HG03175 (cell line): Measurements from ENCODE around the gene RASSF8.

Experiments used
- ATAC-seq: cut with Tn5 transposase; IDR thresholded peaks from one replicate; pipeline ENCODE4 v1.9.1; 2021; ENCODE audit warnings: mild to moderate bottlenecking, moderate library complexity; ENCODE audit not compliant: unreplicated experiment

Gene RASSF8

DNA sequence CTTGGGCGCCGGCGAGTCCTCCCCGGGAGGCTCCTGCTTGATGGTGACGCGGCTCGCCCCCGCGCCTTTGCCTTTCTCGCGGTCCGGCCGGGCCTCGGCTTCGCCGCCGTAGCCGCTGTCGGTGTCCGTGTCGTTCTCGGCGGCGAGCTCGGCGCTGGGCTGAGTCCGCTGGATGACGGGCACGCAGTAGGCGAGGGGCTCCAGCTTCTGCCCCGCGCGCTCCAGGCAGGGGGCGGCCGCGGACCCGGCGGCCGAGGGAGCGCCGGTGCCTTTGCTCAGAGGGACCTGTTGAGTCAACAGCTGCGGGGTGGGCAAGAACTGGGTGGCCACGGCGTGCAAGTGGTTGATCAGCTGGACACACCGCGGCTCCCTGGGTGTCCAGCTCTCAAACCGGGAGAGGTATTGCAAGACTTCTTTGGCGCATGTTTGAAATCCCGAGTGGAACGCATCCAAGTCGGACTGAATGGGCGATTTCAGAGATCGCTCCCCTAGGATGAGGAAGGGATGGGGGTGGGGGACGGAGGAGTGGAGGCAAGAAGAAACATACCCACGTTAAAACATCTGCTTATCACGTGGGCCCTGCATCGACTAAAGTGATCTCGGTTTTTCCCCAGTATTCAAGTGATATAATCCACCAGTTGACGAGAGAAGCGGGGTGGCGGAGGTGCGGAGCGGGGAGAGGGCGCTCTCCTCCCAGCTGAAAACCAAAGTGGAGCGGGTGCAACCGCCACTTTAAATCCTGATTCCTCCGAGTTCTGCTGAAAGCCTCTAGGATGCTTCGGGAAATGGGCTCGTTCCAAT is 164.4 kb downstream of the RASSF8 start:
- no peak for ATAC-seq

DNA sequence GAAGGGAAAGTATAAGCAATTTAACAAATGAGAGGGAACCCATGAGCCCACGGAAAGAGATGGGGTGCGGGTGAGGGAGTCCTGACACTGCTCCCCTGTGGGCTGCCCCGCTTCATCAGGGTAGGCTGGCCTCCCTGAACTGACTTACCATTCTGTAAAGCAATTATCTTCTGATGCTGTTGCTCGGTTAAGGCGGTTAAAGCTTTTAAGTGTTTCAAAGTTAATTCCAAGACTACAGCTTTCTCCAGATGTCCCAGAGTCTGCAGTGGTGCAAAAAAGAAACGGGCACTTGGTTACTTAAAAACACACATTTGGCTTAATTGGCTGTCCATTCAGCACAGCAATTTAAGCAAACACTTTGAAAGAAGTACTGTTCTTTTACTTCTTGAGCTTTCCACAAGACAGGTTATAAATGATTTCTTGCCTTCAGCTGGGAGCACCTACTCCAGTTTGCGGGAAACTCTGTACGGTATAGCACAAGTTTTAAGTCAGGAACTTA is 165.0 kb downstream of the RASSF8 start:
- ATAC-seq: no peak

DNA sequence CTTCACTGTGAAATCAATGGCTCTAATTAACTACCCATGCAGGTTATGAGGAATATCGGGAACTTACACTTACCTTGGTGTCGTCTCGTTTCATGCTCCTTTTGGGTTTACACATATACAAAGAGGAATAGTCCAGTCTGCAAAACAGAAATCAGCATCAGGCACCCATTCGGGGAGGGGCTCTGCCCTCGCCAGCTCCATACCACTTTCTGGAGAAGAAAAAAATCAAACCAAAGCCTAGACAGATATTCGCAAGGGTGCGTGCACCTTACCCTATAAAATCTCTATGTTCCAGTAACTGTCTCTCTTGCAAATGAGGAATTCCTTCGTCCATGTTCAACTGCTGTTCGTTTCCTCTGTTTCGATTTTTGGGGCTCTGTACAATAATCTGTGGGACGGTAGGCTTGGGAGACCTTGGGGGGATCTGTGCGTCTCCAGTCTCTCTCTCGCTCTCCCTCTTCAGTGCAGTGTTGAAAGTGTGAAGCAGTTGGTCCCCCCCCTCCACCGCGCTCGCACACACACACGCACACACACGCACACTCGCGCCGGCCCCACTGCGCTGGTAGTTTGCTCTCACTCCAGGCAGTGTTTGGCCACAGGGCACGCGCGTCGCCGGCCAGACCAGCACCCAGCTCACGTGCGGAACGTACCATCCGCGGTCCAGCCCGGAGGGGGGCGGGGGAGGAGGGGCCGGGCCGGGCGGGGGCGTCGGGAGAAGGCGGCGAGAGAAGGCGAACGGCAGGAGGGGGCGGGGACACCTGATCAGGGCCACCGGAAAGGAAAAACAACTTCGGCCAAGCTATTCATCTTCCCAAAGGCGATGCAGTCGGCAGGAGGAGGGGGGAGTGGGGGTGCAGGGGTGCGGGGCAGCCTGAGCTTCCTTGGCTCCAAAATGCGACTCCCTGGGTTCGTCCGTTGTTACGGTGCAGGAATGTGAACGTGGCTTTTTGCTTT is 166.2 kb downstream of the RASSF8 start, which contains the start of gene BHLHE41:
Gene BHLHE41, minus strand, starts transcription at position 592 of the 954 bp plus-strand sequence. Its CDS starts 258 bp downstream, at position 334.
- no peak for ATAC-seq

DNA sequence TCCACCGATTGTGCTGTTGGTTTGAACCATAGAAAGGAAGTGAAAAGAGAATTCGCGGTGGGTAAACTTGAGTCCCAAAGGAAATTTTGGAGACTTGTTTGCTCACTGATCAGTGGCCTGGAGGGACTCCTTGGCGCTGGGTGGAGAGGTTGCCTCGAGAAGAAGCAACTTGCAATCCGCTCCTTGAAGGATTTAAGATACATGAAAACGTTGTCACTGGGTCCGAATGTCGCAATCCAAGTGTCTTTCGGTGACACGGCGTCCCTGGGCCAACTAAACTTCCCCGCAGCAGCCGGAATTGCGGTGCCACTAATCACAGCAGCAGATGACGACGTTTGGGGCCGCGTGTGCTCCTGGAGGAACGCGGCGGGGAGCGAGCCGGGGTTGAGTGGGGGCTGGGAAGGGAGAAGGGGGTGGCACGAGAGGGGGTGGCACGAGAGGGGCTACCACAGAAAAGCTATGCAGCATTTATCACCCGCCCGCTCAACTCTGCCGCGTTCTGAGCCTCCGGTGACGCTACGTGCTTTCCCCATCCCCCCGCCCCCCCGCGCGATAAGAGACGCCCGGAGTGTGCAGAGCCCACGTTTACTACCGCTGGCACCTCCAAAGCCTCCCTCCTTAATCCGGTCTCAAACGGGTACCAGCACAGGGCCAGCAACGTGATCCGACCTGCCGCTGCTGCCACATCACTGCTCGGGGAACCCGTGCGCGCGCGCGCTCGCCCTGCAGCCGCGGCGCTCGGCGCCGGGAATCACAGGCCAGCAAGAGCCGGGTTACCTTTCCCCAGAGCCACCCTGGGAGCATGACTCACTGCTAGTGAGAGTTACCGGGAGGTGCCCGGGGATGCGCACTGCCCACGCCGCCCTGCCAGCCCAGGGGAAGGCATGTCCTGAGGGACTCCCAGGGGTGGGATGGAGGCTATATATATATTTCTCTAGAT is 167.2 kb downstream of the RASSF8 start:
- peak; percentile 30 for ATAC-seq

DNA sequence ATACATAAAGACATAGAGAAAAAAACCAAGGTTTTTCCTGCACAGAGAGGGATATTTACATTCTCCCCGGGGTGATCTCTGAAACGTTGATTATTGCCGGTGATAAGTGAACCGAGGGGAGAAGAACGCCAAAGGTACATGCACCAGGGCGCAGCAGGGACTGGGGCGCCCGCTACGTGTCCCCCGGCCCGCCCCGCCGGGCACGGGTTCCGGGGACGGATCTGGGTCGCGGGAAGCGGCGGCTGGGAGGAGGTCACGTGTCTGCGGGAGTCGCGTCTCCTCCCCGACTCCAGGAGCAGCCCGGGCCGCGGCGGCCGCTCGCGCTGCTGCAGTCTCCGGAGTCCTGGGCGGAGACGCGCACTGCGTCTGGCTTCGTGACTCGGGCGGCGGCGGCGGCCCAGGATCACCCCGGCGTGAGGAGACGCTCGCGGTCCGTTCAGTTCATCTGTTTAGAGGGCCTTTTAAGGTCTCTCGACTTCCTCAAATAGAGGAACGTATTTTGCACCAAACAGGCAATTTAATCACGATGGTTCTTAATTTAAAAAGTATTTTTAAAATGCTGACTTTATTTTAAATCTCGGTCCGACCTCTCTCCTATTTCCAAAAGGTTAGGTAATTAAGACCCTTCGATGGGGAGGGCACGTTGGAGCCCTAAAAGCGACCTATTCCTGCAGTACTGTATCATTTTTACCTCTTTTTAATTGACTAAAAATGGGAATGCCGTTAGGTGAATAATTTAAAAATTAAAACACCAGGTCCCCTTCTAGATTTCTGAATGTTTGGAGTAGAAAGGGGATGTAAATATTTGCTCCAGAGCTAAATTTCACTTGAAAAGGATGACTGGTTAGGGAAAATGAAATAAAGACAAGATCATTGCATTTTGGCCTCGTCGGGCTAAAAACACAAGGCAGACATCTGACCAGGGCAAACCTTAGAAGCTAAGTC is 168.1 kb downstream of the RASSF8 start:
- ATAC-seq: peak; percentile 39

DNA sequence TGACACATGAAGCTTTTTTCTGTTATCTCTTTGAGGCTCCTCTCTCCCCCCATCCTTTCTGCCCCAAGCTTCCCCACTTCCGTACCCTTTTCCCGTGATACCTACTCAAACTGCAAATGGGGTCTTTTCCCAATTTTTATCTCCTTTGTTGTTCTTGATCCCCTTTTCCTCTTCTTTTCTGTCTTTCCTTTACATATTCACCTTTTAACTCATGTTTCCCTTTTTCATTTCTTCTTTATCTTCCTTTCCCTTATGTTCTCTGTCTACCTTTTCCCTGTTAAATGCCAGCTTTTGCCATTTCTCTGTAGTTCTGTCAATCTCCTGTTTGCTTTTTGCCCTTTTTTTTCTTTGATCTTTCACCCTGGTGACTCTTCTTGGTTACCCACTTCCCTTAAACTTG is 168.9 kb downstream of the RASSF8 start:
- ATAC-seq: no peak

DNA sequence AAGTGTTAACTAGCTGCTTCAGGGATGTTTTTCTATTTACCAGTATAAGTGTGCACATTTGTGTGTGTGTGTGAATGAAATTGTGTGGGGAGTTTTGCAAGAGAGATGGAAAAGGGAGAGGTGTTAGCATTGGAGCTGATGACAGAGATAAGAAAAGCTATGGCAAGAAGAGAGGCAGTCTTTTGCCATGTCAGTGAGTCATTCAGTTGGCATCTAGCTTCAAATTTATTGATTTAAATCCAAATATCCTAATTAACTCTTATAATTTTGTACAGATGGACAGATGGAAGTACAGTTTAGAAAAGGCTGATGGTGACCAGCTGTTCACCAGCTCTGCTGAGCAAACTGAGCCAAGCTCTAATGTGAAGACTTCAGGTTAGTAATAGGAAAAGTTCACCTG is 169.7 kb downstream of the RASSF8 start:
- no peak for ATAC-seq
